HL-60 (cell line): ENCODE results near the gene DUSP1.

ENCODE experiments used
- CTCF ChIP-seq: IDR thresholded peaks from one replicate; pipeline ENCODE4 v1.5.1; 2011; ENCODE audit warnings: low read length, control low read depth, inconsistent platforms; ENCODE audit not compliant: insufficient read depth
- GABPA ChIP-seq: IDR thresholded peaks from 2 replicates; pipeline ENCODE4 v1.6.1; 2012; ENCODE audit warnings: low read depth
- POLR2AphosphoS5 ChIP-seq: IDR thresholded peaks from 2 replicates; pipeline ENCODE4 v1.6.1; 2012; ENCODE audit warnings: low read depth
- REST ChIP-seq: IDR thresholded peaks from 2 replicates; pipeline ENCODE4 v1.6.1; 2012; ENCODE audit warnings: low read depth; ENCODE audit not compliant: insufficient replicate concordance
- SPI1 ChIP-seq: IDR thresholded peaks from 2 replicates; pipeline ENCODE4 v1.6.1; 2012; ENCODE audit warnings: low read depth, mild to moderate bottlenecking, borderline replicate concordance

GRCh38 chr5:172721455-172722326, 49.3 kb downstream of the DUSP1 start:
- TF ChIP-seq CTCF (no peak), GABPA (no peak), REST (no peak), POLR2AphosphoS5 (no peak), SPI1 (no peak)
